Dermis microvascular lymphatic vessel endothelial cell (primary cell): Measurements from ENCODE around the gene C17orf114.
A peak's percentile ranks its signal among the peaks of the same experiment; 100 is the strongest.

Experiments used
- DNase-seq, 2 donors: peaks; one replicate each; pipeline versions ENCODE4 v3.0.0 to v3.0.0-alpha.2; 2010; ENCODE audit warnings: low read depth in 2 of 2

Gene C17orf114

GRCh38 chr17:4823373-4824089 lies 21.4 kb upstream of the C17orf114 start:
- DNase-seq: no peak

GRCh38 chr17:4822835-4823234 lies 20.7 kb upstream of the C17orf114 start:
- DNase-seq: no peak

GRCh38 chr17:4818276-4818675 lies 16.1 kb upstream of the C17orf114 start:
- no peak for DNase-seq

- DNase-seq: no peak
Measured at GRCh38 chr17:4816826-4817225, 14.7 kb upstream of the C17orf114 start.

- DNase-seq: no peak
Measured at GRCh38 chr17:4815043-4815675, 13.0 kb upstream of the C17orf114 start.

- no peak for DNase-seq
Measured at GRCh38 chr17:4812690-4813089, 10.6 kb upstream of the C17orf114 start.

GRCh38 chr17:4811471-4811870 lies 9.3 kb upstream of the C17orf114 start:
- DNase-seq: no peak

- no peak for DNase-seq
Measured at GRCh38 chr17:4810696-4811290, 8.7 kb upstream of the C17orf114 start.

GRCh38 chr17:4808378-4808767 lies 6.2 kb upstream of the C17orf114 start:
- DNase-seq: peak in 1 of 2 donors; percentile 10

GRCh38 chr17:4807605-4808377 lies 5.7 kb upstream of the C17orf114 start:
- DNase-seq: peak in 1 of 2 donors; percentile 7

- DNase-seq: peak; percentile 31 to 84
Measured at GRCh38 chr17:4806777-4807604, 4.9 kb upstream of the C17orf114 start, which contains the start of gene PLD2. PLD2 (plus strand) TSS chr17:4807152; CDS start chr17:4807773, 621 bp downstream.

GRCh38 chr17:4806456-4806776 lies 4.3 kb upstream of the C17orf114 start:
- peak in 1 of 2 donors; percentile 16 for DNase-seq

- no peak for DNase-seq
Measured at GRCh38 chr17:4800462-4801196, 1.5 kb downstream of the C17orf114 start.

- DNase-seq: peak in 1 of 2 donors; percentile 61
Measured at GRCh38 chr17:4796552-4796920, 5.6 kb downstream of the C17orf114 start.

GRCh38 chr17:4795168-4795567 lies 7.0 kb downstream of the C17orf114 start:
- no peak for DNase-seq

- no peak for DNase-seq
Measured at GRCh38 chr17:4790705-4791088, 11.4 kb downstream of the C17orf114 start.

GRCh38 chr17:4789951-4790704 lies 12.0 kb downstream of the C17orf114 start:
- peak; percentile 55 to 90 for DNase-seq

GRCh38 chr17:4789701-4789950 lies 12.5 kb downstream of the C17orf114 start:
- no peak for DNase-seq

GRCh38 chr17:4788807-4789700 lies 13.1 kb downstream of the C17orf114 start, which contains the start of gene GLTPD2:
GLTPD2 (plus strand) TSS chr17:4788964; CDS start chr17:4789012, 48 bp downstream.
- no peak for DNase-seq
